Memory B cell (primary cell): ENCODE measurements around the gene OR10J5.
"Not testable (repeated sequence)": the region's sequence is repeated elsewhere in the genome, so short reads cannot be mapped to it uniquely, and the experiment has no call there.

Experiments
- ATAC-seq: fragments of 150-1000 bp; cut with Tn5 transposase; 2 replicates; pipeline ENCODE4 v1.10.0; 2021; ENCODE audit warnings: low read depth, mild to moderate bottlenecking, moderate library complexity
- DNase-seq, 2 donors: peaks; one replicate each; pipeline ENCODE4 v3.0.0; 2022; ENCODE audit warnings: low spot score in 2 of 2
- H3K27ac Mint-ChIP-seq: one replicate; pipeline ENCODE4 v1.8.0; 2022; ENCODE audit warnings: mild to moderate bottlenecking, moderate library complexity, mixed read lengths
- H3K27me3 Mint-ChIP-seq: one replicate; pipeline ENCODE4 v1.8.0; 2022; ENCODE audit warnings: mixed read lengths
- H3K36me3 Mint-ChIP-seq: one replicate; pipeline ENCODE4 v1.8.0; 2022; ENCODE audit warnings: mild to moderate bottlenecking, mixed read lengths
- H3K4me1 Mint-ChIP-seq: one replicate; pipeline ENCODE4 v1.8.0; 2022; ENCODE audit warnings: mixed read lengths
- H3K4me3 Mint-ChIP-seq: one replicate; pipeline ENCODE4 v1.8.0; 2022; ENCODE audit warnings: mild to moderate bottlenecking, moderate library complexity, mixed read lengths
- H3K9me3 Mint-ChIP-seq: one replicate; pipeline ENCODE4 v1.8.0; 2022; ENCODE audit warnings: mixed read lengths

Gene OR10J5

DNA sequence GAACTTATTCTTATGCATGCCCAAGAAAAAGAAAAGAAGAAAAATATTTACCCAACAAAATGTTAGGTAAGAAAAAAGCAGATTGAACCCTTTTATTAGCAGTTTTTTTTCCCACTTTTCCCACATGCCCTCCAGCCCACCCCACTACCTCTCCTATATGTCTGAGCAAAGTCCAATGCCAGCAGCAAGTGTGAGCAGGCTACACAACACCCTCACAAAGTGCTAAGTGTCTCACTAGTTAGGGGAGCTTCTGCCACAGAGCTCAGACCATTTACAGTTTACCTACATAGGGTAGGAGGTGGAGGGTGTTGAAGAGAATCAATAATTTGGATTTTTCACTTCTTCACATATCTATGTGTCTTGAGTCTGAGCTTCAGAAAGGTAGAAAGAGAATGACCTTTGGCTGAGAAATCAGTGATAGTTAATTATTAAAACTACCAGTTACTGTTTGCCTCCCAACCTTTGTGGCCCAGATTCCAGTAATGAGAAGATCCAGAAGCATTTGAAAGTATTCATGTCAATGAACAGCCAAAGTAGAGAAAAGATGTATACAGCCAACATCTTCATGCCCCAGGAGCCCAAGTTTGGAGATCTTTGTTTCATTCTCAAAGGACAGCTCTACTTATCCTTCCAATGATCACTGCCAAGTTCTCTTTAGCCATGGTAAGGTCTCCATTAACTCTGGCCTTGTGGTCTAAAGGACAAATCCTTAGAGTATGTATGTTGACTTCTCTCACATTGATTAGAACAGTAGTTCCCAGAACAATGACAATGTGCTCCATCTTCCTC is 26.2 kb downstream of the OR10J5 start:
- Mint-ChIP-seq H3K27ac (no peak overlapping the region), H3K9me3 (peaks cover 8% of the 10 kb centered on the region), H3K36me3 (peaks cover 2% of the 10 kb centered on the region), H3K27me3 (peaks cover 7% of the 10 kb centered on the region), H3K4me3 (no peak overlapping the region), H3K4me1 (no peaks in the 10 kb centered on the region)
- ATAC-seq (no peak), DNase-seq (no peak)

DNA sequence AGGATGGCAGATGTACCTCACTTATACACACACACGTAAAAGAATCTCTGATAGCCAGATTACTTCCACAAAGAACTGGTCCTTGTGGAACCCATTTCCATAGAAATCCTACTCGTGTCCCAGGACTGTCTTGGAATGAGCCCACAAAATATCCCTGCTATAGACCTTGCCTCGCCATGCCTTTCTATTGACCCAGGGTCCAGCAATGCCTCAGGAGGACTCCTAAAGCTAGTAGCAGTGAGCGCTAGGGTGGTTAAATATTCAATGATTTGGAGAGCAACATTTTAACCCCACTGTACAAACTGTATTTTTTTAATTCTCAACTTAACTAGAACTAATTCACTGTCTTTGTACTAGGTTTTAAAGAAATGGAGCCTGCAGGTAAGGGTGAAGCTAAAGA is 26.9 kb downstream of the OR10J5 start:
- no peak for DNase-seq
- Mint-ChIP-seq H3K27me3 (peaks cover 7% of the 10 kb centered on the region), H3K4me1 (no peaks in the 10 kb centered on the region), H3K27ac (no peak overlapping the region), H3K36me3 (peaks cover 2% of the 10 kb centered on the region), H3K9me3 (peaks cover 8% of the 10 kb centered on the region), H3K4me3 (no peak overlapping the region)
- no peak for ATAC-seq

DNA sequence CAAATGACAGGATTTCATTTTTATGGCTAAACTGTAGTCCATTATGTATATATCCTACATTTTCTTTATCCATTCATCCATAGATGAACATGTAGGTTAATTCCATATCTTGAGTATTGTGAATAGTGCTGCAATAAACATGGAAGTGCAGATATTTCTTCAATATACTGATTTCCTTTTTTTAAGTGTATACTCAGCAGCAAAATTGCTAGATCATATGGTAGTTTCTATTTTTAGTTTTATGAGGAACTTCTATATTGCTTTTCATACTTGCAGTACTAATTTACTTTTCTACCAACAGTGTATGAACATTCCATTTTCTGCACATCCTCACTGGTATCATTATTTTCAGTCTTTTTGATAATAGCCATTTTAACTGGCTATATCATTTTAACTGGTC is 30.1 kb downstream of the OR10J5 start:
- peaks cover 2% of the 10 kb centered on the region for H3K36me3 Mint-ChIP-seq
- ATAC-seq (no peak), DNase-seq (no peak)
- H3K27ac Mint-ChIP-seq: no peak overlapping the region
- H3K4me3 Mint-ChIP-seq: no peak overlapping the region
- no peaks in the 10 kb centered on the region for H3K4me1 Mint-ChIP-seq
- peaks cover 9% of the 10 kb centered on the region for H3K27me3 Mint-ChIP-seq
- peaks cover 8% of the 10 kb centered on the region for H3K9me3 Mint-ChIP-seq

DNA sequence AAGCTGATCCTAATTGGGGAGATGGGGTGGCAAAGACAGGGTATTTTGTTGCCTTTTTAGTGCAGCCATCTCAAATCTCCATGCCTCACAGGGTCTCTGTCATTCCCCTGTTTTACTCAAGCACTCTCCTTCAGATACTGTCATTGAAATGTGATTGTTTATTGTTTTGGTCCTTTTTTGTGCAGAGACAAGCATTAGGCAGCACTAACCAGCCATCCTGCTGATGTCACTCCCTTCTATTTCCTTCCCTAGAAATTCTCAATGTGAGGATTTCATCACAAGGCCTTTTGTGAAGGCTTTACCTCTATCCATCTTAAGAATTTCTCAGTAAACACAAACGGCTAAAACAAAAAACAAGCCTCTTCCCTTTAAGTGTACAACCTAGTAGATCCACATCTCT is 34.7 kb downstream of the OR10J5 start:
- peaks cover 8% of the 10 kb centered on the region for H3K27me3 Mint-ChIP-seq
- no peak overlapping the region for H3K27ac Mint-ChIP-seq
- DNase-seq (no peak), ATAC-seq (no peak)
- peaks cover 16% of the 10 kb centered on the region for H3K9me3 Mint-ChIP-seq
- H3K4me1 Mint-ChIP-seq: no peaks in the 10 kb centered on the region
- H3K36me3 Mint-ChIP-seq: peaks cover 5% of the 10 kb centered on the region
- H3K4me3 Mint-ChIP-seq: no peak overlapping the region

DNA sequence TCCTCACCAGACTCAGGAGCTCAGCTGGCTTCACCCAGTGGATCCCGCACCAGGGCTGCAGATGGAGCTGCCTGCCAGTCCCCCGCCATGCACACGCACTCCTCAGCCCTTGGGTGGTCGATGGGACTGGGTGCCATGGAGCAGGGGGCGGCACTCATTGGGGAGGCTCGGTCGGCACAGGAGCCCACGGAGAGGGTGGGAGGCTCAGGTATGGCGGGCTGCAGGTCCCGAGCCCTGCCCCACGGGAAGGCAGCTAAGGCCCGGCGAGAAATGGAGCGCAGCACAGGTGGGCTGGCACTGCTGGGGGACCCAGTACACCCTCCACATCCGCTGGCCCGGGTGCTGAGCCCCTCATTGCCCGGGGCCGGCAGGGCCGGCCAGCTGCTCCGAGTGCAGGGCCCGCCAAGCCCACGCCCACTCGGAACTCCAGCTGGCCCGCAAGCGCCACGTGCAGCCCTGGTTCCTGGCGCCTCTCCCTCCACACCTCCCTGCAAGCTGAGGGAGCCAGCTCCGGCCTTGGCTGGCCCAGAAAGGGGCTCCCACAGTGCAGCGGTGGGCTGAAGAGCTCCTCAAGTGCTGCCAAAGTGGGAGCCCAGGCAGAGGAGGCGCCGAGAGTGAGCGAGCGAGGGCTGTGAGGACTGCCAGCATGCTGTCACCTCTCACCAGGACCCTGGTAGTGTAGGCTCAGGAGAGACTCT is 41.1 kb downstream of the OR10J5 start:
- not testable (repeated sequence) for ATAC-seq, H3K4me3 Mint-ChIP-seq

DNA sequence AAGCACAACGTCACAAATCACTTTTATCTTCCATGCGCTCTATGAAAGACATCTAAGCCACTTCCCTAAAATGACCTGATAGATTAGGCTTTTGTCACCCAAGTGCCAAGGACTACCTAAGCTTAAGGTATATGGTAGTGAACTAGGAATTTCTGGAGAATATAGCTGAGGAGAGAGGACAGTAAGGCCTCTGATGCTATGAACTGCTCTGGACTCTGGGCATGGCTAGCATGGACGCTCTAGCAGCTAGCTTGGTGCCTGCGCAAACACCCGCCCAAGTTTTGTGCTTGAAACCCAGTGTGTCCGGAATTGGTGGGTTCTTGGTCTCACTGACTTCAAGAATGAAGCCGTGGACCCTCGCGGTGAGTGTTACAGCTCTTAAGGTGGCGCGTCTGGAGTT is 42.5 kb downstream of the OR10J5 start:
- Mint-ChIP-seq H3K9me3 (peaks cover 5% of the 10 kb centered on the region), H3K36me3 (peaks cover 2% of the 10 kb centered on the region), H3K4me1 (no peaks in the 10 kb centered on the region), H3K4me3 (no peak overlapping the region), H3K27me3 (peaks cover 8% of the 10 kb centered on the region), H3K27ac (no peak overlapping the region)
- no peak for ATAC-seq
- no peak for DNase-seq

More for the DNA sequence above, 41.1 kb downstream of the OR10J5 start:
- H3K27ac Mint-ChIP-seq, H3K9me3 Mint-ChIP-seq, H3K4me1 Mint-ChIP-seq, DNase-seq, H3K27me3 Mint-ChIP-seq, H3K36me3 Mint-ChIP-seq: not testable (repeated sequence)

DNA sequence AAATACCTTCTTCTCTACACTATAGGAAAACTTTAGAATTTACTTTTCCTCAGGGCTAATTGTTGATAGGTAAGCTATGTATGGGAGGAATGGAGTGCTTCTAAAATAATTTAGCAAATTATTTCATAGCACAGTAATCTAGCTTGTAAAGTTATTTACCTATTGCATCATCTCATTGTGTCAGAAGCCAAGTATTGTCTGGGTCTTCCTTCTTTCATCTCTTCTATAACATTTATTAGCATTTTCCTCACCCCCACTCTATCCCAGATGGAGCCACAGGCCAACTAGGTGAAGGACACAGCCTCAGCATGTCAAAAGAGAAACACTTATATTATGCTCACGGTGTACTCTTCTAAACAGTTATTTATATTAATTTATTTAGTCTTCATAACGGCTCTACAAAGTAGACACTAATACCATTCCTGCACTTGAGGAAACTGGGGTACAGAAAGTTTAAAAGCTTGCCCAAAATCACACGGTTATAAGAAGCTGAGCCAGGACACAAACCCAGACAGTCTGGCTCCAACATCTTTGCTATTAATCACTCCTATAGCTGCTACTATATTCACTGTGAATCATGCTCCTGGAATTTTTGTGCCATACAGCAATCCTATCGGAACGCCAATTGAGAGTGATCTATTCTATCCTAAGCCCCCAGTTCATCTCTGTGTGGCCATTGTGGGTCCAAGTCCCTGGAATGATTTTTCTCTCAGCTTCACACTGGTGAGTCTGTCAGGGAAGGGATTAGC is 43.1 kb downstream of the OR10J5 start:
- DNase-seq: no peak
- no peak for ATAC-seq
- Mint-ChIP-seq H3K4me1 (no peaks in the 10 kb centered on the region), H3K27me3 (peaks cover 7% of the 10 kb centered on the region), H3K9me3 (peaks cover 2% of the 10 kb centered on the region), H3K4me3 (no peak overlapping the region), H3K27ac (no peak overlapping the region), H3K36me3 (no peaks in the 10 kb centered on the region)
